Activated naive CD8-positive, alpha-beta T cell treated with anti-CD3 and anti-CD28 coated beads, Interleukin-2, amount 50 U/mL, for 24 hours (primary cell): ENCODE results near the gene FMC1.

Source experiments
- ATAC-seq: fragments of 150-1000 bp; cut with Tn5 transposase; one replicate; pipeline ENCODE4 v1.10.0; 2021
- DNase-seq: peaks from one replicate; pipeline ENCODE4 v3.0.0; 2021
- H3K27ac Mint-ChIP-seq: one replicate; pipeline ENCODE4 v1.8.0; 2021; ENCODE audit warnings: mild to moderate bottlenecking, mixed read lengths
- H3K27me3 Mint-ChIP-seq: one replicate; pipeline ENCODE4 v1.8.0; 2021; ENCODE audit warnings: mixed read lengths
- H3K36me3 Mint-ChIP-seq: one replicate; pipeline ENCODE4 v1.8.0; 2021; ENCODE audit warnings: low read depth, mixed read lengths
- H3K4me1 Mint-ChIP-seq: one replicate; pipeline ENCODE4 v1.8.0; 2021; ENCODE audit warnings: mixed read lengths
- H3K4me3 Mint-ChIP-seq: one replicate; pipeline ENCODE4 v1.8.0; 2021; ENCODE audit warnings: mild to moderate bottlenecking, moderate library complexity, mixed read lengths
- H3K9me3 Mint-ChIP-seq: one replicate; pipeline ENCODE4 v1.8.0; 2021; ENCODE audit warnings: mixed read lengths

FMC1 gene

GRCh38 chr7:139382439-139382838 lies 41.3 kb downstream of the FMC1 start:
- Mint-ChIP-seq H3K27me3 (no peaks in the 10 kb centered on the region), H3K4me1 (peaks cover 3% of the 10 kb centered on the region), H3K4me3 (no peak overlapping the region), H3K9me3 (no peaks in the 10 kb centered on the region), H3K36me3 (peaks cover 46% of the 10 kb centered on the region), H3K27ac (no peak overlapping the region)
- no peak for ATAC-seq
- DNase-seq, result no peak

- Mint-ChIP-seq H3K27ac (no peak overlapping the region), H3K27me3 (no peaks in the 10 kb centered on the region), H3K4me1 (peaks cover 4% of the 10 kb centered on the region), H3K9me3 (no peaks in the 10 kb centered on the region), H3K4me3 (no peak overlapping the region), H3K36me3 (peaks cover 55% of the 10 kb centered on the region)
- no peak for ATAC-seq
- no peak for DNase-seq
Measured at GRCh38 chr7:139384611-139385010, 43.5 kb downstream of the FMC1 start.

- no peaks in the 10 kb centered on the region for H3K27me3 Mint-ChIP-seq
- no peak overlapping the region for H3K4me3 Mint-ChIP-seq
- ATAC-seq (no peak), DNase-seq (no peak)
- no peak overlapping the region for H3K27ac Mint-ChIP-seq
- H3K36me3 Mint-ChIP-seq, result peaks cover 62% of the 10 kb centered on the region
- peaks cover 14% of the 10 kb centered on the region for H3K4me1 Mint-ChIP-seq
- H3K9me3 Mint-ChIP-seq, result no peaks in the 10 kb centered on the region
Measured at GRCh38 chr7:139387594-139387993, 46.5 kb downstream of the FMC1 start.

- ATAC-seq (no peak), DNase-seq (no peak)
- Mint-ChIP-seq H3K9me3 (no peaks in the 10 kb centered on the region), H3K4me3 (no peak overlapping the region), H3K27me3 (no peaks in the 10 kb centered on the region), H3K27ac (no peak overlapping the region), H3K4me1 (peaks cover 21% of the 10 kb centered on the region), H3K36me3 (peaks cover 63% of the 10 kb centered on the region)
Measured at GRCh38 chr7:139389091-139389490, 48.0 kb downstream of the FMC1 start.

- H3K9me3 Mint-ChIP-seq, result no peaks in the 10 kb centered on the region
- H3K27me3 Mint-ChIP-seq, result no peaks in the 10 kb centered on the region
- DNase-seq (no peak), ATAC-seq (no peak)
- H3K27ac Mint-ChIP-seq, result no peak overlapping the region
- H3K4me3 Mint-ChIP-seq, result no peak overlapping the region
- peaks cover 28% of the 10 kb centered on the region for H3K4me1 Mint-ChIP-seq
- peaks cover 63% of the 10 kb centered on the region for H3K36me3 Mint-ChIP-seq
Measured at GRCh38 chr7:139389774-139390173, 48.6 kb downstream of the FMC1 start.

- no peaks in the 10 kb centered on the region for H3K9me3 Mint-ChIP-seq
- DNase-seq (no peak), ATAC-seq (no peak)
- H3K4me1 Mint-ChIP-seq, result peaks cover 31% of the 10 kb centered on the region
- no peaks in the 10 kb centered on the region for H3K27me3 Mint-ChIP-seq
- H3K4me3 Mint-ChIP-seq, result no peak overlapping the region
- peaks cover 65% of the 10 kb centered on the region for H3K36me3 Mint-ChIP-seq
- no peak overlapping the region for H3K27ac Mint-ChIP-seq
Measured at GRCh38 chr7:139393621-139394211, 52.6 kb downstream of the FMC1 start.

GRCh38 chr7:139394540-139394939 lies 53.4 kb downstream of the FMC1 start:
- no peak overlapping the region for H3K4me3 Mint-ChIP-seq
- DNase-seq (no peak), ATAC-seq (no peak)
- peaks cover 27% of the 10 kb centered on the region for H3K4me1 Mint-ChIP-seq
- no peaks in the 10 kb centered on the region for H3K9me3 Mint-ChIP-seq
- no peaks in the 10 kb centered on the region for H3K27me3 Mint-ChIP-seq
- H3K27ac Mint-ChIP-seq, result peak overlapping the region; percentile 46
- H3K36me3 Mint-ChIP-seq, result peaks cover 61% of the 10 kb centered on the region
